NK-92 (cell line): ENCODE measurements around the gene INHBE.
"Not testable (repeated sequence)": the region's sequence is repeated elsewhere in the genome, so short reads cannot be mapped to it uniquely, and the experiment has no call there.

ENCODE experiments used
- DNase-seq: peaks from one replicate; lab custom pipeline; 2025; ENCODE audit not compliant: unreplicated experiment; lab: John Stamatoyannopoulos, UW

INHBE gene

GRCh38 chr12:57495051-57495701 lies 40.1 kb downstream of the INHBE start:
- DNase-seq, result not testable (repeated sequence)

- no peak for DNase-seq
Measured at GRCh38 chr12:57496822-57497221, 41.7 kb downstream of the INHBE start.

GRCh38 chr12:57497223-57498131 lies 42.4 kb downstream of the INHBE start:
- DNase-seq, result no peak

GRCh38 chr12:57498132-57498502 lies 43.0 kb downstream of the INHBE start:
- no peak for DNase-seq

GRCh38 chr12:57498571-57498970 lies 43.5 kb downstream of the INHBE start:
- no peak for DNase-seq

GRCh38 chr12:57500213-57500612 lies 45.1 kb downstream of the INHBE start:
- DNase-seq, result no peak

GRCh38 chr12:57502311-57502969 lies 47.3 kb downstream of the INHBE start:
- not testable (repeated sequence) for DNase-seq

- DNase-seq, result not testable (repeated sequence)
Measured at GRCh38 chr12:57506541-57506940, 51.4 kb downstream of the INHBE start.
